HG02763 (cell line): ENCODE data around the gene KIF15.
A peak's percentile ranks its signal among the peaks of the same experiment; 100 is the strongest.
"Not testable (repeated sequence)": the region's sequence is repeated elsewhere in the genome, so short reads cannot be mapped to it uniquely, and the experiment has no call there.

Source experiments
- ATAC-seq: cut with Tn5 transposase; IDR thresholded peaks from one replicate; pipeline ENCODE4 v1.9.1; 2021; ENCODE audit warnings: mild to moderate bottlenecking, moderate library complexity; ENCODE audit not compliant: unreplicated experiment

KIF15 gene

GRCh38 chr3:44825264-44825925 lies 63.8 kb downstream of the KIF15 start:
- no peak for ATAC-seq

- no peak for ATAC-seq
Observed at GRCh38 chr3:44827196-44827595, 65.6 kb downstream of the KIF15 start.

- no peak for ATAC-seq
Observed at GRCh38 chr3:44831232-44831631, 69.6 kb downstream of the KIF15 start.

- no peak for ATAC-seq
Observed at GRCh38 chr3:44832032-44832431, 70.4 kb downstream of the KIF15 start.

GRCh38 chr3:44832965-44833364 lies 71.4 kb downstream of the KIF15 start:
- no peak for ATAC-seq

- no peak for ATAC-seq
Observed at GRCh38 chr3:44833394-44833793, 71.8 kb downstream of the KIF15 start.

GRCh38 chr3:44835684-44836083 lies 74.1 kb downstream of the KIF15 start:
- ATAC-seq = no peak

- ATAC-seq = no peak
Observed at GRCh38 chr3:44842376-44842775, 80.8 kb downstream of the KIF15 start.

GRCh38 chr3:44845528-44846520 lies 84.2 kb downstream of the KIF15 start:
- ATAC-seq = no peak

- no peak for ATAC-seq
Observed at GRCh38 chr3:44848634-44849033, 87.0 kb downstream of the KIF15 start.

GRCh38 chr3:44856663-44857062 lies 95.1 kb downstream of the KIF15 start:
- not testable (repeated sequence) for ATAC-seq

GRCh38 chr3:44860117-44860516 lies 98.5 kb downstream of the KIF15 start:
- no peak for ATAC-seq

GRCh38 chr3:44861412-44862225 lies 100.0 kb downstream of the KIF15 start, which contains the start of gene TMEM42:
TMEM42 (plus strand) TSS chr3:44861912; CDS start chr3:44861925, 13 bp downstream.
- ATAC-seq = peak; percentile 93

GRCh38 chr3:44862226-44862637 lies 100.6 kb downstream of the KIF15 start:
- ATAC-seq = peak; percentile 22

- no peak for ATAC-seq
Observed at GRCh38 chr3:44865272-44866035, 103.9 kb downstream of the KIF15 start.

GRCh38 chr3:44867421-44868111 lies 106.0 kb downstream of the KIF15 start:
- ATAC-seq = no peak

- ATAC-seq = no peak
Observed at GRCh38 chr3:44870375-44871061, 108.9 kb downstream of the KIF15 start.

GRCh38 chr3:44874308-44874707 lies 112.7 kb downstream of the KIF15 start, which contains the start of gene TGM4:
TGM4 (plus strand) TSS chr3:44874608; CDS start chr3:44874679, 71 bp downstream.
- no peak for ATAC-seq

- ATAC-seq = no peak
Observed at GRCh38 chr3:44875596-44875995, 114.0 kb downstream of the KIF15 start.
